Measurements from ENCODE around the gene NCAPH2. TPM values are rescaled to one million over a fixed set of nuclear protein-coding genes. Genes with fewer than 3 reads are reported as not detected.

Gene NCAPH2
- total and polyA plus RNA-seq, 2 of the 13 experiments (the other 11 are each of a cell fraction or from before 2014, with no cell fraction given): 28.1 to 64.4 TPM

DNA sequence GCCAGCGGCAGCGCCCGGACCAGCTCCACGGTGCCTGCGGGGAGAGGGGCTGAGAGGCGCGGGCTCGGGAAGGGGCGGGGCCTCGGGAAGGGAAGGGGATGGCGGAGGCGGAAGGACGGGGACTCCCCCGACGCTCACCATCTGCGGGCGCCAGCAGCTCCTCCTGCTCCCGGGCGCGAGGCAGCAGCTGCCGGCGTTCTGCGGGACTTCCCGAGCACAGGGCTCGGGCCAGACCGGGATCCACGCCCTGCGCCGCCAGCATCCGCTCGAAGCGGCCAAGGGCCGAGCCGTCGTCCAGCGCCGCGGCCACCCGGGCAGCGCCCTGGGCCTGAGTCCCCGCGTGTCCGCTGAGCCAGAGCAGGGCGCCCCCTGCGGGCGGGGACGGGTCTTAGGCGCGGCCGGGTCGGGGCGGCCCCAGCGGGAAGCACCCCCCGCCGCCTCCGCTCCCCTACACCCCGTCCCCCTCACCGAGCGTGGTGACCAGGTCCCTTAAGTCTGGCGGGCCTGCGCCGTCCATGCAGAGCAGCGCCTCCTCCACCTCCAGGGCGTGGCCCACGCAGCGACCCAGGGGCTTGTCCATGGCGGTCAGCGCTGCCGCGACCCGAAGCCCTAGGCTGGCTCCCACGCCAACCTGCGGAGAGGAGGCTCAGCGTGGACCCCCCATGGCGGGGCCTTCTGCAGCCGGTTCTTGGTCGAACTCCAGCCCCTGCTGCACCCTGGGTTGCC, 18.2 kb downstream of the NCAPH2 start (continued):
- TF ChIP-seq, protein P1, sequence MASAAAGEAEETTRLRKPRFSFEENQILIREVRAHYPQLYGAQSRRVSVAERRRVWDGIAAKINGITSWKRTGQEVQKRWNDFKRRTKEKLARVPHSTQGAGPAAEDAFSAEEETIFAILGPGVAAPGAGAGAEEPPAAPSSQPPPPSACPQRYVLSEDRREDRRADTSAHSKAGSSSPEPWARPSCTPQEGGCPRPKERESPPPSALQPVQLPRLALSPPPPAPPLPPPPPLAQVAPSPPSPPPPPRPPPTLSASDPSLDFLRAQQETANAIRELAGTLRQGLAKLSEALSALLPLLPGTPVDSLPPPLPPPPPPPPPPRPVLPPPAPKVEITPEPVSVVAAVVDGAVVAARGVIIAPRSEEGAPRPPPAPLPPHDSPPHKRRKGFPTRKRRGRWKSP (CRISPR knock-in tag; IDR thresholded peaks at IDR 0.05): peak; percentile 8; the same call in 1 of the 2 replicates
- TF ChIP-seq, protein P2, sequence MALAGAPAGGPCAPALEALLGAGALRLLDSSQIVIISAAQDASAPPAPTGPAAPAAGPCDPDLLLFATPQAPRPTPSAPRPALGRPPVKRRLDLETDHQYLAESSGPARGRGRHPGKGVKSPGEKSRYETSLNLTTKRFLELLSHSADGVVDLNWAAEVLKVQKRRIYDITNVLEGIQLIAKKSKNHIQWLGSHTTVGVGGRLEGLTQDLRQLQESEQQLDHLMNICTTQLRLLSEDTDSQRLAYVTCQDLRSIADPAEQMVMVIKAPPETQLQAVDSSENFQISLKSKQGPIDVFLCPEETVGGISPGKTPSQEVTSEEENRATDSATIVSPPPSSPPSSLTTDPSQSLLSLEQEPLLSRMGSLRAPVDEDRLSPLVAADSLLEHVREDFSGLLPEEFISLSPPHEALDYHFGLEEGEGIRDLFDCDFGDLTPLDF (CRISPR knock-in tag; IDR thresholded peaks at IDR 0.05): no peak
- TF ChIP-seq CBFB (CRISPR knock-in tag; IDR thresholded peaks at IDR 0.05) (no peak), GPN1 (CRISPR knock-in tag; IDR thresholded peaks at IDR 0.05; ENCODE audit: borderline replicate concordance) (no peak), ZBTB20 (CRISPR knock-in tag; IDR thresholded peaks at IDR 0.05; ENCODE audit: borderline replicate concordance, low read depth) (no peak), MBNL3 (CRISPR knock-in tag; conservative IDR thresholded peaks at IDR 0.05) (no peak), ETV5 (CRISPR knock-in tag; IDR thresholded peaks at IDR 0.05; ENCODE audit: borderline replicate concordance) (no peak), SAFB2 (CRISPR knock-in tag; IDR thresholded peaks at IDR 0.05; ENCODE audit: borderline replicate concordance, low read depth) (no peak), ZNF768 (CRISPR knock-in tag; IDR thresholded peaks at IDR 0.05) (0 out of 2 replicates have a peak, but pooled peaks have one; percentile 4), NR2F6 (IDR thresholded peaks at IDR 0.05) (no peak), NR2F6 (CRISPR knock-in tag; IDR thresholded peaks at IDR 0.05) (no peak), ZNF678 (CRISPR knock-in tag; IDR thresholded peaks at IDR 0.05) (no peak), ATM (IDR thresholded peaks at IDR 0.05; ENCODE audit: borderline replicate concordance) (no peak), ZNF546 (CRISPR knock-in tag; conservative IDR thresholded peaks at IDR 0.05) (no peak)
- TF ChIP-seq, protein P3, sequence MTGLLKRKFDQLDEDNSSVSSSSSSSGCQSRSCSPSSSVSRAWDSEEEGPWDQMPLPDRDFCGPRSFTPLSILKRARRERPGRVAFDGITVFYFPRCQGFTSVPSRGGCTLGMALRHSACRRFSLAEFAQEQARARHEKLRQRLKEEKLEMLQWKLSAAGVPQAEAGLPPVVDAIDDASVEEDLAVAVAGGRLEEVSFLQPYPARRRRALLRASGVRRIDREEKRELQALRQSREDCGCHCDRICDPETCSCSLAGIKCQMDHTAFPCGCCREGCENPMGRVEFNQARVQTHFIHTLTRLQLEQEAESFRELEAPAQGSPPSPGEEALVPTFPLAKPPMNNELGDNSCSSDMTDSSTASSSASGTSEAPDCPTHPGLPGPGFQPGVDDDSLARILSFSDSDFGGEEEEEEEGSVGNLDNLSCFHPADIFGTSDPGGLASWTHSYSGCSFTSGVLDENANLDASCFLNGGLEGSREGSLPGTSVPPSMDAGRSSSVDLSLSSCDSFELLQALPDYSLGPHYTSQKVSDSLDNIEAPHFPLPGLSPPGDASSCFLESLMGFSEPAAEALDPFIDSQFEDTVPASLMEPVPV (CRISPR knock-in tag; IDR thresholded peaks at IDR 0.05): peak; percentile 48; the same call in 1 of the 2 replicates
- TF ChIP-seq, protein P4, sequence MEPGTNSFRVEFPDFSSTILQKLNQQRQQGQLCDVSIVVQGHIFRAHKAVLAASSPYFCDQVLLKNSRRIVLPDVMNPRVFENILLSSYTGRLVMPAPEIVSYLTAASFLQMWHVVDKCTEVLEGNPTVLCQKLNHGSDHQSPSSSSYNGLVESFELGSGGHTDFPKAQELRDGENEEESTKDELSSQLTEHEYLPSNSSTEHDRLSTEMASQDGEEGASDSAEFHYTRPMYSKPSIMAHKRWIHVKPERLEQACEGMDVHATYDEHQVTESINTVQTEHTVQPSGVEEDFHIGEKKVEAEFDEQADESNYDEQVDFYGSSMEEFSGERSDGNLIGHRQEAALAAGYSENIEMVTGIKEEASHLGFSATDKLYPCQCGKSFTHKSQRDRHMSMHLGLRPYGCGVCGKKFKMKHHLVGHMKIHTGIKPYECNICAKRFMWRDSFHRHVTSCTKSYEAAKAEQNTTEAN (CRISPR knock-in tag; conservative IDR thresholded peaks at IDR 0.05): no peak
- TF ChIP-seq, protein P5, sequence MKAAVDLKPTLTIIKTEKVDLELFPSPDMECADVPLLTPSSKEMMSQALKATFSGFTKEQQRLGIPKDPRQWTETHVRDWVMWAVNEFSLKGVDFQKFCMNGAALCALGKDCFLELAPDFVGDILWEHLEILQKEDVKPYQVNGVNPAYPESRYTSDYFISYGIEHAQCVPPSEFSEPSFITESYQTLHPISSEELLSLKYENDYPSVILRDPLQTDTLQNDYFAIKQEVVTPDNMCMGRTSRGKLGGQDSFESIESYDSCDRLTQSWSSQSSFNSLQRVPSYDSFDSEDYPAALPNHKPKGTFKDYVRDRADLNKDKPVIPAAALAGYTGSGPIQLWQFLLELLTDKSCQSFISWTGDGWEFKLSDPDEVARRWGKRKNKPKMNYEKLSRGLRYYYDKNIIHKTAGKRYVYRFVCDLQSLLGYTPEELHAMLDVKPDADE (CRISPR knock-in tag; IDR thresholded peaks at IDR 0.05): no peak
- TF ChIP-seq, protein P6, sequence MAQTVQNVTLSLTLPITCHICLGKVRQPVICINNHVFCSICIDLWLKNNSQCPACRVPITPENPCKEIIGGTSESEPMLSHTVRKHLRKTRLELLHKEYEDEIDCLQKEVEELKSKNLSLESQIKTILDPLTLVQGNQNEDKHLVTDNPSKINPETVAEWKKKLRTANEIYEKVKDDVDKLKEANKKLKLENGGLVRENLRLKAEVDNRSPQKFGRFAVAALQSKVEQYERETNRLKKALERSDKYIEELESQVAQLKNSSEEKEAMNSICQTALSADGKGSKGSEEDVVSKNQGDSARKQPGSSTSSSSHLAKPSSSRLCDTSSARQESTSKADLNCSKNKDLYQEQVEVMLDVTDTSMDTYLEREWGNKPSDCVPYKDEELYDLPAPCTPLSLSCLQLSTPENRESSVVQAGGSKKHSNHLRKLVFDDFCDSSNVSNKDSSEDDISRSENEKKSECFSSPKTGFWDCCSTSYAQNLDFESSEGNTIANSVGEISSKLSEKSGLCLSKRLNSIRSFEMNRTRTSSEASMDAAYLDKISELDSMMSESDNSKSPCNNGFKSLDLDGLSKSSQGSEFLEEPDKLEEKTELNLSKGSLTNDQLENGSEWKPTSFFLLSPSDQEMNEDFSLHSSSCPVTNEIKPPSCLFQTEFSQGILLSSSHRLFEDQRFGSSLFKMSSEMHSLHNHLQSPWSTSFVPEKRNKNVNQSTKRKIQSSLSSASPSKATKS (CRISPR knock-in tag; IDR thresholded peaks at IDR 0.05): no peak

Measured in HepG2 (cell line).